GM12873 (cell line): ENCODE data around the gene CMSS1.

Experiments used
- CTCF ChIP-seq: IDR thresholded peaks from 2 replicates; pipeline ENCODE4 v1.5.1; 2012; ENCODE audit warnings: low read depth, mild to moderate bottlenecking, moderate library complexity, low read length, control low read depth; ENCODE audit not compliant: insufficient read depth; ENCODE audit errors: missing control alignments

The CMSS1 gene

DNA sequence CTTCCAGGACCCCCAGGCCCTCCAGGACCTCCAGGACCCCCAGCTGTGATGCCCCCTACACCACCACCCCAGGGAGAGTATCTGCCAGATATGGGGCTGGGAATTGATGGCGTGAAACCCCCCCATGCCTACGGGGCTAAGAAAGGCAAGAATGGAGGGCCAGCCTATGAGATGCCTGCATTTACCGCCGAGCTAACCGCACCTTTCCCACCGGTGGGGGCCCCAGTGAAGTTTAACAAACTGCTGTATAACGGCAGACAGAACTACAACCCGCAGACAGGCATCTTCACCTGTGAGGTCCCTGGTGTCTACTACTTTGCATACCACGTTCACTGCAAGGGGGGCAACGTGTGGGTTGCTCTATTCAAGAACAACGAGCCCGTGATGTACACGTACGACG, 22.1 kb upstream of the CMSS1 start:
- no peak for TF ChIP-seq CTCF

- no peak for TF ChIP-seq CTCF
Observed at GRCh38 chr3:99799422-99799821, 18.2 kb upstream of the CMSS1 start.

DNA sequence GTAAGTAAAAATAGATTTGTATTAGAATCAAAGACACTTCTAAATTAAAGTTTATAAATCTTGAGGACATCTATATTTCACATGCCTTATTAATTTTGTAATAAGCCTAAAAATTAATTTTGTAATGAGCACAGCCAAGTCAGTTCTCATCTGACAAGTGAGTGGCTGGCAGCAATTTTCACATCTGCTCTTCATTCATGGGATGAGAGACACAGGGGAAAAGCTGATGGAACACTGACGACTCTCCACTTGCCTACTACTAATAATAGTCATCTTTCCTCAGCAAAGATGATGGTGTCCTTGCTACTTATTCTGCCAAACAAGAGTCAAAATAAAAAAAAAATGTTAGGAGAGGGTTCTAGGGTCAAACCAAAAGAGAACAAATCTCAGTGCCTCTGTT, 14.4 kb upstream of the CMSS1 start:
- no peak for TF ChIP-seq CTCF

- no peak for TF ChIP-seq CTCF
Observed at GRCh38 chr3:99805160-99805559, 12.5 kb upstream of the CMSS1 start.

GRCh38 chr3:99808163-99808794, 9.4 kb upstream of the CMSS1 start:
- TF ChIP-seq CTCF = peak; percentile 90

GRCh38 chr3:99809565-99809964, 8.1 kb upstream of the CMSS1 start:
- no peak for TF ChIP-seq CTCF

- no peak for TF ChIP-seq CTCF
Observed at GRCh38 chr3:99810403-99810802, 7.3 kb upstream of the CMSS1 start.
